AG04450 (cell line): ENCODE data around the gene ECE2. TPM values are rescaled to one million over a fixed set of nuclear protein-coding genes. Genes with fewer than 3 reads are reported as not detected.

Experiments
- CTCF ChIA-PET: fragments of 300-600, 350-600 bp; formaldehyde crosslinking; extraction: SDS; loops from one replicate; lab custom pipeline; 2022; ENCODE audit warnings: antibody characterized with exemption, inconsistent platforms; lab: Charles Lee
- POLR2A ChIA-PET: fragments of 350-600 bp; formaldehyde crosslinking; extraction: SDS; loops from one replicate; lab custom pipeline; 2021; ENCODE audit warnings: antibody characterized with exemption, inconsistent platforms; lab: Yijun Ruan, JAX
- DNase-seq: peaks from one replicate; pipeline ENCODE4 v3.0.0-alpha.2; 2011; ENCODE audit warnings: low read depth, low spot score
- H3K27ac ChIP-seq: one replicate; pipeline ENCODE4 v1.5.1; 2012; ENCODE audit warnings: low read depth, low read length, control low read depth
- H3K27me3 ChIP-seq: one replicate; pipeline ENCODE4 v1.6.0; 2012; ENCODE audit warnings: low read length; ENCODE audit not compliant: control insufficient read depth, insufficient read depth
- H3K4me3 ChIP-seq: 2 replicates; pipeline ENCODE4 v1.5.1; 2011; ENCODE audit warnings: mild to moderate bottlenecking, low read depth, low read length, control low read depth
- H3K9me3 ChIP-seq: 2 replicates; pipeline ENCODE4 v1.5.1; 2012; ENCODE audit warnings: low read length; ENCODE audit not compliant: control insufficient read depth, insufficient read depth
- polyA plus RNA-seq: library from polyadenylated mRNA; depleted of rRNA; stranded (reverse); fragments of >200 nt; gene quantifications from 2 replicates; pipeline ENCODE4 v1.2.3, GENCODE V29; 2011
- TF ChIP-seq, protein P1 (sequence below): IDR thresholded peaks from 2 replicates; pipeline ENCODE4 v1.5.1; 2011; ENCODE audit warnings: low read depth, low read length, control low read depth, inconsistent platforms

ECE2 gene
- polyA plus RNA-seq, 1 experiment = not detected

DNA sequence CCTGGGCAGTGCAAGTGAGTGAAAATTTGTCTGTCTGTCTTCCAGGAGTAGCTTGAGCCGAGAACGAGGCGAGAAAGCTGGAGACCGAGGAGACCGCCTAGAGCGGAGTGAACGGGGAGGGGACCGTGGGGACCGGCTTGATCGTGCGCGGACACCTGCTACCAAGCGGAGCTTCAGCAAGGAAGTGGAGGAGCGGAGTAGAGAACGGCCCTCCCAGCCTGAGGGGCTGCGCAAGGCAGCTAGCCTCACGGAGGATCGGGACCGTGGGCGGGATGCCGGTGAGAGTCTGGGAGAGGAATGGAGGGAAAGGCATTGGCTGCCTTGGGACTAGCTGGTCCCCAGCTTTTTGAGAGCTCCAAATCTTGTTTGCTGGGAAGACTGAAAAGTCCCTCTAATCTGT is 51.3 kb downstream of the ECE2 start:
- Histone ChIP-seq H3K27ac (no peak overlapping the region), H3K4me3 (no peak overlapping the region), H3K9me3 (no peaks in the 10 kb centered on the region; the same call in 1 of the 2 replicates), H3K27me3 (no peaks in the 10 kb centered on the region)
- TF ChIP-seq, protein P1, sequence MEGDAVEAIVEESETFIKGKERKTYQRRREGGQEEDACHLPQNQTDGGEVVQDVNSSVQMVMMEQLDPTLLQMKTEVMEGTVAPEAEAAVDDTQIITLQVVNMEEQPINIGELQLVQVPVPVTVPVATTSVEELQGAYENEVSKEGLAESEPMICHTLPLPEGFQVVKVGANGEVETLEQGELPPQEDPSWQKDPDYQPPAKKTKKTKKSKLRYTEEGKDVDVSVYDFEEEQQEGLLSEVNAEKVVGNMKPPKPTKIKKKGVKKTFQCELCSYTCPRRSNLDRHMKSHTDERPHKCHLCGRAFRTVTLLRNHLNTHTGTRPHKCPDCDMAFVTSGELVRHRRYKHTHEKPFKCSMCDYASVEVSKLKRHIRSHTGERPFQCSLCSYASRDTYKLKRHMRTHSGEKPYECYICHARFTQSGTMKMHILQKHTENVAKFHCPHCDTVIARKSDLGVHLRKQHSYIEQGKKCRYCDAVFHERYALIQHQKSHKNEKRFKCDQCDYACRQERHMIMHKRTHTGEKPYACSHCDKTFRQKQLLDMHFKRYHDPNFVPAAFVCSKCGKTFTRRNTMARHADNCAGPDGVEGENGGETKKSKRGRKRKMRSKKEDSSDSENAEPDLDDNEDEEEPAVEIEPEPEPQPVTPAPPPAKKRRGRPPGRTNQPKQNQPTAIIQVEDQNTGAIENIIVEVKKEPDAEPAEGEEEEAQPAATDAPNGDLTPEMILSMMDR = no peak
- DNase-seq = no peak
- CTCF ChIA-PET = no interaction called here
- POLR2A ChIA-PET = interaction anchor here (0.8 to 1.6 kb wide), 2 partner anchors 10 to 11 kb away, joined by 3 read pairs; partner anchors contain the start of gene FAM131A

DNA sequence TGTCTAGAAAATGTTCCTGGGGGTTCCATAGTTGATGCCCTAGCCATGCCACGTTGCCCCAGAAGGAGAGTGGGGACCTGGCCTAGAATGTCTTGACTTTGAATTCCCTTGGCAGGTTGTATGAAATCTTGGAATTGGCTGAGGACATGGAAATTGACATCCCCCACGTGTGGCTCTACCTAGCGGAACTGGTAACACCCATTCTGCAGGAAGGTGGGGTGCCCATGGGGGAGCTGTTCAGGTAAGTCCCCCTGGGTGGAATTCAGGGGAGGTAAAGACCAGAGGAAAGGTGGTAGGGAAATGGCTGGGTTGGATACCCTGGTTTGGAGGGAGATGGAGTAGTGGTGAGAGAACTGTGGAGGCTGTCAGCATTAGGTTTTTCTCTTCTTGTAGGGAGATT is 52.7 kb downstream of the ECE2 start:
- Histone ChIP-seq H3K9me3 (no peaks in the 10 kb centered on the region; the same call in 1 of the 2 replicates), H3K27ac (peak overlapping the region; percentile 52), H3K27me3 (no peaks in the 10 kb centered on the region), H3K4me3 (no peak overlapping the region)
- TF ChIP-seq, protein P1 = no peak
- no peak for DNase-seq
- POLR2A ChIA-PET = interaction anchor here (0.6 kb wide), 1 partner anchor 16 kb away, joined by 3 read pairs; no protein-coding TSS in a partner anchor
- CTCF ChIA-PET = no interaction called here

DNA sequence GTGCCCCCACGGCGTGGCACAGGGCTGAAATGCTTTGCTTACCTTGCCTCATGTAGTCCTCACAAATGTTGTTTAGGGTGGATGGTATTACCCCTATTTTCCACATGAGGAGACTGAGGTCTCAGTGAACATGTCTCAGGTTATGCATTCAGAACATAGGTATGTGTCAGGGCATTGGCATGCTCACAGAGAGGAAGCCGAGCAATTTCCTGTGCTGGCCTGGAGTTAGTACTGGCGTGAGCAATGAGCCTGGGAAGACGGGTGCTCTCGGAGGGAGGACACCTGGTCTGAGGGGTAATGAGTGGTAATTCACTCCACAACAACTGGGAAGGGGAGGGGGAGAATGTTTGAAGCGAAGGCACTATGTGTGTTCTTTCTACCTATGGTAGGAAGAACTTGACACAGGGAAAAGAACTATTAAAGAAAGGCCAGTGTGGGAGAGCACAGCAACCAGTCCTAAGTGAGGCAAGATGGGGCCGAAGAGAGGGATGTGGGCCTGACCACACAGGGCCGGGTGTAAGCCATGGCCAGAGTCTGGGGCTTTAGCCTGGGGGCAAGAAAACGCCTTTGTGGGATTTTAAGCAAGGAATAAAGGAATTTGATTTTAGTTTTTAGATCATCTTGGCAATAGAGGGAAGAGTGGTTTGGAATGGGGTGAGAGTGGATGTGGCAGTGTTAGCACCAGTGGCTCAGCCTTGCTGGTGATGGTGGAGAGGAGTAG is 56.7 kb downstream of the ECE2 start:
- peak; percentile 81 for DNase-seq
- TF ChIP-seq, protein P1 = no peak
- Histone ChIP-seq H3K9me3 (no peaks in the 10 kb centered on the region), H3K4me3 (no peak overlapping the region), H3K27me3 (no peaks in the 10 kb centered on the region), H3K27ac (peak overlapping the region; percentile 94)
- ChIA-PET CTCF (interaction anchor here (1.1 kb wide), 1 partner anchor 83 kb away, joined by 3 read pairs; the partner anchor contains the start of gene EEF1AKMT4), POLR2A (no interaction called here)

DNA sequence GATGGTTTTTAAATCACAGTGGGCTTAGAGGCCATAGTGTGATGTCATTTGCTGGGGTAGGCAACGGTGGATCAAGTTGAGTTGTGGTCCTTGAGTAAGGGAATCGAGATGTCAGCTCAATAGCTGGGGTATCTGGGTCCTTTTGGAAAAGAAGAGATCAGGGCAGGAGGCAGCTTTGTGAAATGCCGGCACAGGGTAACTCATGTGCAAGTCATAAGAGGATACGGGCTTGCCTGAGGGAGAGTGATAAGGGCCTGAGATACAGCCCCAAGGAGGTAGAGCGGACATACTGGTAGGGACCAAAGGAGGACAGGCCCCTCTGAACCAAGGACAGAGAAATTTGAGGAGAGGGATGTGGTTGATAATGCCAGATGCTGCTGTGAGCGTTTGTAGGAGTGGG is 57.4 kb downstream of the ECE2 start:
- CTCF ChIA-PET = no interaction called here
- TF ChIP-seq, protein P1 = no peak
- POLR2A ChIA-PET = no interaction called here
- H3K9me3 ChIP-seq = no peaks in the 10 kb centered on the region
- H3K4me3 ChIP-seq = no peak overlapping the region
- no peaks in the 10 kb centered on the region for H3K27me3 ChIP-seq
- H3K27ac ChIP-seq = peak overlapping the region; percentile 94
- no peak for DNase-seq

DNA sequence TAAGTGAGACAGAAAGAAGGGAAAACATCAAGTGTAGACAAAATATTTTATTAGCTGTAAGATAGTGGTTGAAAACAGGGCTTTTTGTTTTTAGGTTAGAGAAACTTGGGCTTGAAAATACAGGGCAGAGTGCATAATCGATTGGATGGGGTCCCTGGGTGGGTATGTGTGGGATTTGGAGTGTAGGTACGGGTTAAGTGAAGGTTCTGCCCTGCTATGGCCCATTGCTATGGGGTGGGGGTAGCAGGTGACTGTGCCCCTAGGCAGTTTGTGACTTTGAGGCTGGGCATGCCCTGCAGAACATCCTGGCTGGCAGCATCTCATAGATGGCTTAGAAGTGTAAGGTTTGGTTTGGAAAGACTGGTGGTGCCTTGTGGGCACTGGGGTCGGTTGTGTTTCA is 57.9 kb downstream of the ECE2 start:
- no peak overlapping the region for H3K4me3 ChIP-seq
- POLR2A ChIA-PET = interaction anchor here (1.0 kb wide), 1 partner anchor 14 kb away, joined by 3 read pairs; no protein-coding TSS in a partner anchor
- H3K27me3 ChIP-seq = no peaks in the 10 kb centered on the region
- peak overlapping the region; percentile 34 for H3K27ac ChIP-seq
- TF ChIP-seq, protein P1 = no peak
- no peaks in the 10 kb centered on the region; the same call in 1 of the 2 replicates for H3K9me3 ChIP-seq
- CTCF ChIA-PET = no interaction called here
- no peak for DNase-seq
